GM12872 (cell line): ENCODE results near the gene LRRC59.

Experiments
- TF ChIP-seq, protein P1 (sequence below): IDR thresholded peaks from 3 replicates; pipeline ENCODE4 v1.5.1; 2011; ENCODE audit warnings: low read depth, mild to moderate bottlenecking, low read length, moderate library complexity; ENCODE audit not compliant: insufficient read depth

The LRRC59 gene

DNA sequence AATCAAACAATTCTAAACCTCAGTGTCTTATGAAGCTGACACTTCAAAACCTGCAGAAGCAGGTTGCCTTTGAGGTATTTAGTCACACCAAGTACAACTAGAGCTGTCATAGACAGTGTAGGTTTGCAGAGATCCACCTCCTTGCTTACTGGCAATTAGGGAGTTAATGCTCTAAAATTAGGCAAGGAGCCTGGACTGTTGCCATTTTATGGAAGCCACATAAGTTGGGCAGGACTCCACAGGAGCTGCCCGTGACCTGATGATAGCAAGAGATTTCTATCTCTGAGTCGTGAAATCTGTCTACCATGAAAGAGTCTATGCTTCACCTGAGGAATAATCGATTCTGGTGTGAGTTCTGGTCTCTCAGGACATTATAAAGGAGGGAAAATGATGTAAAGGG lies 15.4 kb downstream of the LRRC59 start:
- TF ChIP-seq, protein P1, sequence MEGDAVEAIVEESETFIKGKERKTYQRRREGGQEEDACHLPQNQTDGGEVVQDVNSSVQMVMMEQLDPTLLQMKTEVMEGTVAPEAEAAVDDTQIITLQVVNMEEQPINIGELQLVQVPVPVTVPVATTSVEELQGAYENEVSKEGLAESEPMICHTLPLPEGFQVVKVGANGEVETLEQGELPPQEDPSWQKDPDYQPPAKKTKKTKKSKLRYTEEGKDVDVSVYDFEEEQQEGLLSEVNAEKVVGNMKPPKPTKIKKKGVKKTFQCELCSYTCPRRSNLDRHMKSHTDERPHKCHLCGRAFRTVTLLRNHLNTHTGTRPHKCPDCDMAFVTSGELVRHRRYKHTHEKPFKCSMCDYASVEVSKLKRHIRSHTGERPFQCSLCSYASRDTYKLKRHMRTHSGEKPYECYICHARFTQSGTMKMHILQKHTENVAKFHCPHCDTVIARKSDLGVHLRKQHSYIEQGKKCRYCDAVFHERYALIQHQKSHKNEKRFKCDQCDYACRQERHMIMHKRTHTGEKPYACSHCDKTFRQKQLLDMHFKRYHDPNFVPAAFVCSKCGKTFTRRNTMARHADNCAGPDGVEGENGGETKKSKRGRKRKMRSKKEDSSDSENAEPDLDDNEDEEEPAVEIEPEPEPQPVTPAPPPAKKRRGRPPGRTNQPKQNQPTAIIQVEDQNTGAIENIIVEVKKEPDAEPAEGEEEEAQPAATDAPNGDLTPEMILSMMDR: no peak

DNA sequence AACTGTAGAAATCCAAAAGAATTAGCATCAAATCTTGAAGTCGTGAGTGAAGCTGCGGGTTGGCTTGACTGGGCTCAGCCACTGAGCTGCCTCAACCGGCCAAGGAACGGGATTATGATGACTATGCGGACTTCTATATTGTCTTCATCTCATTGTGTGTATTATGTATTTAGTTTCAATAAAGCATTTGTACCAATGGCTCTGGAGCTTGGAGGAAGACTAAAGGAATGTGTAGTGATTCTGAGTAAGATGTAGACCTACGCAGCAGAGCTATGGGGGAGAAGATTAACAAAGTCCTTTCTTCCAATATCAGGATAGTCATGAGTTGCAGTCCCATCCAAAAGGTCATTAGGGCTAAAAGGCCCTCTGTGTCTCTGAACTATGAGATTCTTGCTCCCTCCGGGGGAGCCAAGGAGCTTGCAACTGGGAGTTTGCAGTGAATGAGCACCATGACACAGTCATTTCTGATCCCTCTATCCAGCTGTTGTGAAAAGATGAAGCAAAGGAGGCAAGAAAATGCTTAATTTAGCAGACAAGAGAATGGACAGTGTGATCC lies 16.0 kb downstream of the LRRC59 start:
- TF ChIP-seq, protein P1: no peak

GRCh38 chr17:50380369-50381259 lies 16.7 kb downstream of the LRRC59 start:
- TF ChIP-seq, protein P1: 0 out of 3 replicates have a peak, but pooled peaks have one; percentile 18

DNA sequence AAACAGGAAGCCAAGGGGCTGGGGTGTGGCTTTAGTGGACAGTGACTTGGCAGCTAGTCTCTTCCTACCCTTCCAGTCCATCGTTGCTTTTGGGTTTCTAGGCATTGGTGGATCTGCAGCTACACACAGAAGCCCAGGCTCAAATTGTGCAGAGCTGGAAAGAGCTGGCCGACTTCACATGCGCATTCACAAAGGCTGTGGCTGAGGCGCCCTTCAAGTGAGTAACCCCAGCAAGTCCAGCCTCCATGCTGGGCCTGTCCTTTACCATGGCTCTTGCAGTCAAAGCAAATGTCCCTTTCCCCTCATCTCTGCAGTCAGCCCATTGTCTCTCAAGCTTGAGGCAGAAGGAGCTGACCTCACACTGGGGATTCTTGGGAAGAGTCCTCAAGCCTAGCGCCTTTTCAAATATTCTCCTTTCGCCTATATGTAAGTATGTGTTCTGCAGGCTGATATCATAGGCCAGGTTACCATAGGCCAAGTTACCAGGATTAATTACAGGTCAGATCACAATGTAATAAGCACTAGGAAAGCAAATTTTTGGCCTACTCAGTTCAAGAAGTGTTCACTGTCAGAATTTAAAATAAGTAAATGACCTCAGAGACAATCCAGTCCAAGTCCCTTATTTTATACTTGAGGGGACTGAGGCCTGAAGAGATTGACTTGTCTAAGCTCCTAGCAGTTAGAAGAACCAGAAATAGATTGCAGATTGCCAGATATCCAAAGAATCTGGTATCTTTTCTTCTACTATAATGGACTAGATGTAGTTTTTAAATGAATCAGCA lies 17.8 kb downstream of the LRRC59 start:
- TF ChIP-seq, protein P1: no peak

DNA sequence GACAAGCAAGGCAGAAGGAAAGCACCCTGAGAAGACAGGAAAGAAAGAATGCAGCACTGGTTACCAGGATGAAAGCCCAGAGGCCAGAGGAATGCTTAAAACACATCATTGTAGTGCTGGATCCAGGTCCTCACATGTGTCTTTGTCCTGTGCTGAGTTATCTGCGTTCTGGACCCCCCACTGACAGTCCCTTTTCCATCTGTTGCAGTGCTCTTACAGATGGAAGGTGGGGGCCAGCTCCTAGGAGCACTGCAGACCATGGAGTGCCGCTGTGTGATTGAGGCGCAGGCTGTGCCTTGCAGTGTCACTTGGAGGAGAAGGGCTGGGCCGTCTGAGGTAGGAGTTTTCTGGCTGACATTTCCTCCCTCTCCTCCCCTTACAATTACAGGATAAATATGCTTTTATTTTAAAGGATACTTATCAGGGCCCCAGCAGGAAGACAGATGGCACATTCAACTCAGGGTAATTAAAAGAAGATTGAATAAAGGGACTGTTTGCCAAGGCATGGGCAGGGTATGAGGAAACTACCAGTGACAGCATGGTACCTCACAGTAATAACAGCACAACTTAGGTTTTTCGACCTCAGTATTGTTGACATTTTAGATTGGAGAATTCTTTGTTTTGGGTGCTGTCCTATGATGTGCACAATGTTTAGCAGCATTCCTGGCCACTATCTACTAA lies 21.3 kb downstream of the LRRC59 start:
- TF ChIP-seq, protein P1: no peak

DNA sequence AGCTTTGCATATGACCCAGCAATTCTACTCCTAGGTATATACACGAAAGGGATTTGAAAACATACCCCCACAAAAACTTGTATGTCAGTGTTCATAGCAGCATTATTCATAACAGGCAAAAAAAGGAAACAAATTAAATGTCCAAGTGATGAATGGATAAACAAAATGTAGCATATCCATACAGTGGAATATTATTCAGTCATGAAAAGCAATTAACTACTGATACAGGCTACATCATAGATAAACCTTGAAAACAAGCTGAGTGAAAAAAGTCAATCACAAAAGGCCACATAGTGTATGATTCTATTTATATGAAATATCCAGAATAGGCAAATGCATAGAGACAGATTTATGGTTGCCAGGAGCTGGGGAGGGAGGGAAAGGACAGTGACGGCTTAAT lies 23.6 kb downstream of the LRRC59 start:
- TF ChIP-seq, protein P1: no peak
